Endometrial microvascular endothelial cells (primary cell): ENCODE measurements around the gene OR2T27. TPM values are rescaled to one million over a fixed set of nuclear protein-coding genes. Genes with fewer than 3 reads are reported as not detected.
"Not testable (repeated sequence)": the region's sequence is repeated elsewhere in the genome, so short reads cannot be mapped to it uniquely, and the experiment has no call there.

Source experiments
- in situ Hi-C: cut with HindIII; loops from 2 replicates; pipeline ENCODE4 v1.10.0; 2017; ENCODE audit warnings: low sequenced_read_pairs, low pct_unique_long_range_greater_than_20kb; ENCODE audit errors: inconsistent ontology term
- total RNA-seq: library from RNA; depleted of rRNA; stranded (reverse); fragments of >200 nt; gene quantifications from one replicate; pipeline ENCODE4 v1.2.3, GENCODE V29; 2015; ENCODE audit errors: inconsistent ontology term

Gene OR2T27
- total RNA-seq, 1 donor from 2014 or later: not detected

- in situ Hi-C loops: not testable (repeated sequence)
Measured at GRCh38 chr1:248642971-248643651, 12.2 kb downstream of the OR2T27 start.

DNA sequence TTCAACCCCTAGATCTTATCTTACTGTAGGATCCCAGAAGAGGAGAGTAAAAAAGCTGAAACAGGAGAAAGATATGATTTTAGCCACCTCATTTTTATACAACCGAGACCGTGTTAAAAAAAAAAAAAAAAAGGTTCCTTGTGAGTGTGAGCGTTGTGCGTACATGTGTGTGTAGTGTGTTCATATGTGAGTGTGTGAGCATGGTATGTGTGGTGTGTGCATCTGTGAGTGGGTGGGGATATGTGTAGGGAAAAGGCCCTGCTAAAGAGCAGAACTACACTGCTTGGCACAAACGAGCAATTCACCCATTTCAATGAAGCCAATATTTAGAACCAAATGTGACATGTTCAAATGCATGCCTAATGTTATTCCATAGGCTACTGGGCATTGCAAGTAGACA, 13.7 kb downstream of the OR2T27 start:
- in situ Hi-C loops: not testable (repeated sequence)

DNA sequence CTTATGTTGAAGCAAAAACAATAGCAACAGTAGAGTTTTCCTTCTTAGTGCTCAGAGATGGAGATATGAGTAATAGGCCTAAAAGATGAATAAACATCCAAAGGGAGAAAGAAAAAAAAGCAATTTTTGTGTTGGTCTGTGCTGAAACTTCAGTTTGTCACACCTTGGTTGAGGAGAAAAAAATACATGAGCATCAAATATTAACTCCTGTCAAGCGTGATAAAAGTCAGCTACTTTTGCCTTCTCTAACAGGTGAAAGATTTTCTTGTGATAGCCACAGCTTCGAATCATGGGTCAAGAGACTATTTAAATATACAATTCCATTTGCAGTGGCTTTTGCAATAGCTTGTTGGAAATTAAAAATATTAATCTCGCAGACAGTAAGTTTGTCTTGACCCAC, 14.4 kb downstream of the OR2T27 start:
- in situ Hi-C loops: not testable (repeated sequence)

DNA sequence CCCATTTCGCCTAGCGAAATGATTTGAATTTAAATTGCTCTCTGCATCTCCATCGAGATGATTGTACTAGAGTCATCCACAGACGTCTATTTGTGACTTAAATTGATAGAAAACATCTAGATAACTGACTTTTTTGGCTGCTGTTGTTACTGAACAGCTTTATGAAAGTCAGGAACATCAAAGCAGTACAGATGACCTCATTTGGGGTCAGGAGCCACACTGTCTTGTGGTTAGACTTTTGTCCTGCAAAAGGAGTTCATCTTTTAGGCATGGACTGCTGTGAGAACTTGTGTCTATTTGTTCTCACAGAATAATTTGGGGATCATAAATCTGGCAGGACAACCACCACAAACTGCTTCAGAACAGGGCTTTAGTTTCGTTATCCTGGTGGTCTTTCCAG, 15.7 kb downstream of the OR2T27 start:
- in situ Hi-C loops: not testable (repeated sequence)

DNA sequence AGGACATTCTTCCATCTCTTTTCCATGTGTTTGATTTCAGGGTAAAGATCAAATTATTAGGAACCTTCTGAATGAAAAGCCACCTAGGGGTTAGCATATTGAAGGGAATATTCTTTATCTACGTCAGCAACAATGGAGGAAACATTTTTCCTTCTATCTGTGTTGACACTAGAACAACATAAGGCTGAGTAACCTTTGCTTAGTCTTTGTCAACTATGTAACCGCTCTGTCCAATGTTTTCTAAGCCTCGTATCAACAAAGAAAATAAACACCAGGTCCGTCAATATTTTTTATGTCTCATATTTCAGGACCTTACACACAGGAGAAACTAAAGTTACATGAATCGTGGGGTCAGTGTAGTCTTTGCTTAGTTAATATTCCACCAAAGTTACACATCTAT, 18.7 kb downstream of the OR2T27 start:
- in situ Hi-C loops: not testable (repeated sequence)

DNA sequence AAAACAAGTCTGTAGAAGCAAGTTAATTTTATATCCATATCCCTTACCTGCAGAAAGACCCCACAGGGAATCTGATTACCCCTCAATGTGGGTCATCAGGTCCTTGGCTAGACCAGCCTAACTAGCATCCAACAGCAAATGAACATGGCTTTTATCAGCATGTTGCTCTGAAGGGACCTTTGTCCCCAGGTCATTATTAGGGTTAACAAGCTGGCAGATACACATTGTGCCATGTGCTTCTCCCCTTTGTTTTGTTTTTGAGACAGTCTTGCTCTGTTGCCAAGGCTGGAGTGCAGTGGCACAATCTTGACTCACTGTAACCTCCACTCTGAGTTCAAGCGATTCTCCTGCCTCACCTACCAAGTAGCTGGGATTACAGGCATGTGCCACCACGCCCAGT, 20.3 kb downstream of the OR2T27 start, which contains the start of gene OR2T11:
TSS of gene OR2T11 (minus strand) at position 101 of the 400 bp plus-strand sequence. CDS start 7,963 bp downstream, outside the sequence.
- in situ Hi-C loops: not testable (repeated sequence)

- in situ Hi-C loops: no loop called here
Measured at GRCh38 chr1:248631354-248632008, 23.8 kb downstream of the OR2T27 start.

- in situ Hi-C loops: no loop called here
Measured at GRCh38 chr1:248630551-248630950, 24.8 kb downstream of the OR2T27 start.

- in situ Hi-C loops: no loop called here
Measured at GRCh38 chr1:248627971-248628844, 27.1 kb downstream of the OR2T27 start.

DNA sequence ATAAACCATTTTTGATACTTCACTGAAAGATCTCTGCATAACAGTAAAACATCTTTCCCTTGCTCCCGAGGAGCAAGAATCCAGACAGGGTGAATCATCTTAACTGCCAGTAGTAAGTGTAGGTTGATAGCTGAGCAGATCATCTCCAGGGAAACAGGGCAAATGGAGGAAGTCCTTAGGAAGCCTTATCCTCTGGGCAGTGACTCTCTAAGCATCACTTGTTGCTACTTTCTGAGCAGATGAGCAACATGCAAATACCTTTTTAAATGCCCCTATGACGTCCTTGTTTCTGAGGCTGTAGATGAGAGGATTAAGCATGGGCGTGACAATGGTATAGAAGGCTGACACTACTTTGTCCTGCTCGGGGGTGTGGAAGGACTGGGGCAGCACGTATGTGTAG, 29.4 kb downstream of the OR2T27 start:
- in situ Hi-C loops: no loop called here

DNA sequence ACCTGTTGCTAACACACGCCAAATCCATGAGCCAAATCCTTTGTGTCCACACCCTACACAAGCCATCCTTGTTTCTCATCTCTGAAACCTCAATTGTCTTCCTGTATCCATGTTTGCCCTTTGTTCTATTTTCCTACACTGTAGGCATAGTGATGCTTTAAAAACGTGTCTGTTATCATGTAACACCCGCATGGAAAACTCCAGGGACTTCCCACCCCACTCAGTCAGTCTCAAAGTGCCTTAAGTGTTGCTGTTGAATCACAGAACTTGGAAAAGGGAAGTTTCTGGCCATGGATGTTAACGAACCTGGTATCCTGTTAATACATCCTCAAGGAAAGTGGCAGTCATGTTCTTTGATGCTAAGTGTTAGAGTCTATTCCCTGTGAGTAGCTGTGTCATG, 30.2 kb downstream of the OR2T27 start:
- in situ Hi-C loops: no loop called here

GRCh38 chr1:248622570-248623001, 32.7 kb downstream of the OR2T27 start:
- in situ Hi-C loops: no loop called here

DNA sequence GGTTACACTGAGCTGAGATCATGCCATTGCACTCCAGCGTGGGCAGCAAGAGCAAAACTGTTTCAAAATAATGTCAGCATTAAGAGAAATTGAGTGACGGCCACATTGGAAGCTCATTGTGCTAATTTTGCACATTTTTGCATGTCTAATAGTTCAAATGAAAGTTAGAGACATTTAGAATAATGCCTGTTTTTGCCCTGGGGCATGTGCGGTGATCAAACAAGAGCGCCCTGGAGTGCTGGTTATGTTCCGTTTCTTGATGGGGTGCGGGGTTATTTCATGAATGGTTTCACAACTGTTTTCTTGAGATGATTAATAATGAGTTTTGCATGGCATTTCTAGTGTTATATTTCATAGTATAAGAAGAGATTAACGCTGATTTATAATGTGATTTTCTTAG, 33.6 kb downstream of the OR2T27 start:
- in situ Hi-C loops: no loop called here

GRCh38 chr1:248618878-248619277, 36.5 kb downstream of the OR2T27 start:
- in situ Hi-C loops: no loop called here

DNA sequence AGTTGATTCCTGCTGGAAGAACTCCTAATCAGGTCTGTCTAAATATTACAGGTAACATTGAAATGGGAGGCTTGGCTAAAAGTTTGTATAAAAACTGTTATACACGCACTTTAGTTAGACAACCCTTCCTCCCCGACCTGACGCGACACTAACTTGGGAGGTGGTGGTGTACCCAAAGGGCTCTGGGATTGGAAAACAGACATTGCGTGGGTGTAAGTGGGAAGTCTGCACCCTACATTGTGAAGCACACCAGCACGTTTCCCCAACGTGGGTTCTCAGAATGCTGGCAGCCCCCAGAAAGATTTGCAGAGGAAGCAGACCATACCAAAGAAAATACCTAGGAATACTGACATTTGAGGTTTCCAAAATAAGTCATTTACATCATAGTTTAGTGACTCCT, 37.2 kb downstream of the OR2T27 start:
- in situ Hi-C loops: no loop called here

DNA sequence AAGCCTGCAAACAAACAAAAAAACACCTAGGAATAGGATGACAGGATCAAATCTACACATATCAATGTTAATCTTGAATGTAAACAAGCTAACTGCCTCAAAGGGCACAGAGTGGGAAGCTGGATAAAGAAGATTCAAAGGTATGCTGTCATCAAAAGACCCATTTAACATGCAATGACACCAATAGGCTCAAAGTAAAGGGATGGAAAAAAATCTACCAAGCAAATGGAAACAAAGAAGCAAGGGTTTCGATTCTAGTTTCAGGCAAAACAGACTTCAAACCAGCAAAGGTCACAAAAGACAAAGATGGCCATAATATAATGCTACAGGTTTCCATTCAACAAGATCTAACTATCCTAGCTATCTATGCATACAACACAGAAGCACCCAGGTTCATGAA, 41.6 kb downstream of the OR2T27 start:
- in situ Hi-C loops: no loop called here

DNA sequence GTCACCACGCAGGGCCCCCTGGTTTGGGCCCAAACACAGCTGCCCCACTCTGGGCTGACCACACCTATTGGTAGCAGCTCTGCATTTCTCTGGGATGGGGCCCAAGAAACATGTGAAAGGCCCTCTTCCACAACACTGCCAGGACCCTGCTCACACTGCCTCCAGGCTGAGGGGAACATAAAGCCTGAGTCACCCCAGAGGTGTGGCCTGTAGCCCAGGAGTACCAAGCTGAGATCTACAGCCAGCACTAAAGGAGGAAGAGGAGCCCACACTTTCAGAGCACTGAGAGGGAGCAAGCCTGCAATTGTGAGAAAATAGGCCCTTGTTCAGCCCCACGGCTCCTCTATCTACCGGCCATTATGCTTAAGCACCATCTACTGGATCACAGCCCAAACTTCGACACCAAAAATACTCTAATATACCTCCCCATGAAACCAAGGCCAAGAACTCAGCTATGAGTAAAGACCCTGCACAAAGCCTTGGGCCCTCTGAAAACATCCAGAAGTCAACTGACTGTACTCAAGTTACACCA, 43.4 kb downstream of the OR2T27 start:
- in situ Hi-C loops: no loop called here

GRCh38 chr1:248610301-248610700, 45.0 kb downstream of the OR2T27 start:
- in situ Hi-C loops: no loop called here
